Mucosa of stomach (tissue), 1 donor: ENCODE results near the gene SULT6B1.

ENCODE experiments used
- H3K27me3 ChIP-seq: one replicate; pipeline ENCODE4 v1.7.0; 2013; ENCODE audit warnings: mild to moderate bottlenecking, low read length; ENCODE audit not compliant: control insufficient read depth, insufficient read depth
- H3K36me3 ChIP-seq: one replicate; pipeline ENCODE4 v1.7.0; 2013; ENCODE audit warnings: low read length; ENCODE audit not compliant: control insufficient read depth, insufficient read depth
- H3K4me1 ChIP-seq: one replicate; pipeline ENCODE4 v1.7.0; 2013; ENCODE audit warnings: mild to moderate bottlenecking, low read length; ENCODE audit not compliant: control insufficient read depth, insufficient read depth
- H3K4me3 ChIP-seq: one replicate; pipeline ENCODE4 v1.7.0; 2013; ENCODE audit warnings: low read length
- H3K9ac ChIP-seq: one replicate; pipeline ENCODE4 v1.7.0; 2013; ENCODE audit warnings: mild to moderate bottlenecking, low read length, moderate library complexity
- H3K9me3 ChIP-seq: one replicate; pipeline ENCODE4 v1.7.0; 2013; ENCODE audit warnings: mild to moderate bottlenecking, low read length, moderate library complexity; ENCODE audit not compliant: control insufficient read depth
- donor health status: Pancreatic carcinoma.

The SULT6B1 gene

DNA sequence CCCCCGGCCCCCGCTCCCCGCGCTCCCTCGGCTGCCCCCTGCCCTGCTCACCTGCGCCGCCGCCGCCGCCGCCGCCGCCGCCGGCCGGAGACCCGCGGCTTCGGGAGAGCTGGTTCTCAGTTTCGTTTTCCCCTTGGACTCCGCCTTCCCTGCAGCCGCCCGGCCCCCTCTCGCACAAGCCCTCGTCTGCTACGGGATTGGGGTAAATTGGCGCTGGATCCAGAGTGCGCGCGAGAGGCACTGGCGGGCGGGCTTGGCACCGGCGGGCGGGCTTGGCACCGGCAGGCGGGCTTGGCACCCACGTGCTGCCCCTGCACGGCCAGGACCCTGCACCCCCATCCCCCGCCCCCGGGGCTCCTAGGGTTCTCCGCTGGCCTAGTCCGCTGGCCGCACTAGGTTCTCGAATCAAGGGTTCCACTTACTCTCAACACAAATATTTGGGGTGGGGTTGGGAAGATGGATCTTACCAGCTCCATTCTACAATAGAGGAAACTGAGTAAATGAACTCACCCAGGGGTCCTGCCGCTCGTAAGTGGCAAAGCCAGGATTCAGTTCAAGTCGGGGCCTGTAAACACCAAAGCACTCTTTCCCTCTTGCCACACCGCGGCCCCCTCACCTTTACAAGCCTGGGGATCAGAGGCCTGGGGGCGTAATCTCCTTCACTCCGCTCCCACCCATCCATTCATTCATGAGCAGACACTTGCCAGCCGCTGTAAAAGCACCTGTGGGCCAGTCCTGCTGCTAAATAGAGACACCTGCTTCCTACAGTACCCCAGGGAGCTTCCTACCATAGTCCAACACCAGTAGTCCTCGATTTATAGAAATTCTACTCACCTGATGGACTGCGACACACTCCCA, 31.4 kb downstream of the SULT6B1 start, which contains the start of gene EIF2AK2:
EIF2AK2 (minus strand) TSS at position 124 of the 858 bp plus-strand sequence. CDS start 9,174 bp downstream, outside the sequence.
- Histone ChIP-seq H3K27me3 (no peaks in the 10 kb centered on the region), H3K4me3 (peak within 1 kb of the TSS; percentile 88), H3K9me3 (no peaks in the 10 kb centered on the region), H3K36me3 (peaks cover 5% of the 10 kb centered on the region), H3K9ac (peak within 1 kb of the TSS; percentile 85), H3K4me1 (peaks cover 13% of the 10 kb centered on the region)

DNA sequence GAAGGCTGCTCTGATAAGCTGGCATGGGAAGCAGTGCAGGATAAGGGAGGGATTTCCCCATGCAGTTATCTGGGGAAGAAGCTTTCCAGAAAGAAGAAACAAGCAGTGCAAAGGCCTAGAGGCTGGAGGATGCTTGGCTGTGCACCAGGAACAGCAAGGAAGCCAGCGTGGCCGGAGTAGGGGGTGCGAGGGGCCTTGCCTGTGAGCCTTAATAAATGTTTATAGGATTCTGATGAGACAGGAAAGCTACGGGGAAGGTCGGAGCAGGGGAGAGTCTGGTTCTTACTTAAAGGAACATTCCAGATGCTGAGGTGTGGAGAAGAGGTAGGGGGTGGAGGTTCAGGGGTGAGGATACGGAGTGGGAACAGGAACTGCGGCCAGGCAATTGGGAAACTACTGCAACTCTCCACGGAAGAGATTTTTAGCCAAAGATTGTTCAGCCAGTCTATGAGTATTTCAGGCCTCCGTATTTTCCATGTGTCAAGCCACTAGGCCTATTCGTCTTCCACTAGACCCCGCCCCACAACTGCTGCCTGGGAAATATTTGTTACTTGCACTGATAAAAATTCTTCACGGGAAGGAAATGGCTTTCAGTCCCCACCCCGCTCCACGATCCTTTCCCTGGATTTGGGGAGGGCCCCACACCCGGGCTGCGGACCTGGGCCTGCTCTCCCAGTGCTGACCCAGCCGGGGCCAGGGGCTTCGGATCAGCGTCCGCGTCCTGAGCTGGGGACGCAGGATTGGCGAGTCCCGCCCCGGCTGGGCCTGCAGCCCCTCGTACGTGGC, 32.2 kb downstream of the SULT6B1 start:
- Histone ChIP-seq H3K4me1 (peaks cover 13% of the 10 kb centered on the region), H3K36me3 (peaks cover 5% of the 10 kb centered on the region)

DNA sequence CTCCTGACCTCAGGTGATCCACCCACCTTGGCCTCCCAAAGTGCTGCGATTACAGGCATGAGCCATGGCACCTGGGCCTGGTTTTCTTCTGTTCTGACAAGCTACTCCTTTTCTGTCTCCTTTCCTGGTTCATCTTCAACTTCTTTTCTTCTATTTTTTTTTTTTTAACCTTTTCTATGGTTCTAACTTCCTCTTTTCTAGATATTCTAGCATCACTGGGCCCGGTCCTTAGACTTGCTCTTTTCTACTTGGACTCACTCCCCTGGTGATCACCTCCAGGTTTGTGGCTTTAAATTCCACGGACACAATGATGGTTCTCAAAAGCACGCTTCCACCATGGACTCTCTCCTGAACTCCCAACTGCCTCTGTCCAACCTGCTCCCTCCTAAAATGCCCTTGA, 33.7 kb downstream of the SULT6B1 start:
- H3K4me1 ChIP-seq: peaks cover 13% of the 10 kb centered on the region
- no peak overlapping the region for H3K4me3 ChIP-seq

More for the DNA sequence above, 32.2 kb downstream of the SULT6B1 start:
- Histone ChIP-seq H3K9me3 (no peaks in the 10 kb centered on the region), H3K9ac (peak overlapping the region; percentile 85), H3K27me3 (no peaks in the 10 kb centered on the region), H3K4me3 (peak overlapping the region; percentile 88)

DNA sequence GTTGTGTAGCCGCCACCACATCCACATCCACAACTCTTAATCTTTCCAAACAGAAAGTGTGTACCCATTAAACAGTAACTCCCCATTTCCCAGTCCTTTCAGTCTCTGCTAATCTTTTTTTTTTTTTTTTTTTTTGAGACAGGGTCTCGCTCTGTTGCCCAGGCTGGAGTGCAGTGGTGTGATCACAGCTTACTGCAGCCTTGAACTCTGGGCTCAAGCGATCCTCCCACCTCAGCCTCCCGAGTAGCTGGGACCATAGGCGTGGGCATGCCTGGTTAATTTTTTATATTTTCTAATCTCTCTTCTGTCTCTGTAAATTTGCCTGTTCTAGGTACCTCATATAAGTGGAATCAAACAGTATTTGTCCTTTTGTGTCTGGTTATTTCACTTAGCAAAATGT, 35.2 kb downstream of the SULT6B1 start:
- H3K9me3 ChIP-seq: no peaks in the 10 kb centered on the region
- no peaks in the 10 kb centered on the region for H3K27me3 ChIP-seq
- H3K4me3 ChIP-seq: no peak overlapping the region
- H3K4me1 ChIP-seq: peaks cover 13% of the 10 kb centered on the region
- H3K9ac ChIP-seq: no peak overlapping the region
- peaks cover 5% of the 10 kb centered on the region for H3K36me3 ChIP-seq

More for the DNA sequence above, 33.7 kb downstream of the SULT6B1 start:
- H3K9ac ChIP-seq: no peak overlapping the region
- H3K27me3 ChIP-seq: no peaks in the 10 kb centered on the region
- H3K36me3 ChIP-seq: peaks cover 5% of the 10 kb centered on the region
- H3K9me3 ChIP-seq: no peaks in the 10 kb centered on the region

DNA sequence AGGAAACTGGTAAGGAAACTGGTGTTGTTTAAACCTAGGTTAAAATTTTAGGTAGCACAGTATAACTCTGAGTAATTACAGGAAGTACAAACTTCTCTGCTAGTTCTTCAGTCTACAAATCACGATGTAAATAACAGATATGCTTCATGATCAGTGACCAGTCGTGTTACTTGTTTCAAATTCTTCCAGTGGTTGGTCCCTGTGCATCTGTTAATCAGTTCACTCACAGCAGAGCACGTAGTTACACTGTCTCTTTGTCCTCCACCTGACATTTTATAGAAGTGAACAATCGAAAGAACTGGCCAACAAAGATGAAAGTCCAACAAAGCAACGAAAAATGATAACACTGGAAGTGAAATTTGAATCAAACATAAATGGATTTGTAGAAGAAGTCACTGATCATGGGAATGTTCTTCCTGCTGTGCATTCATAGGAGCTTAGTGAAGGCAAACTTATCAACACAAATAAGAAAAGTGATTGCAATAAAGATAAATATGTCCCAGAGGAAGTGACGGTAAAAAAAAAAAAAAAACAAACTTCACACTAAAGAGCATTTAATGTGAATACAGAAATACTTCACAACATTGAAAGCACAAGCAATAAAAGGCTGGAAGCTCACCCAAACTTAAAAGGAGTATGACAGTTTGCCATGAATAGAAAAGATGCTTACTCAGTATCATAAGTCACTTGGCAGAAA, 38.7 kb downstream of the SULT6B1 start:
- Histone ChIP-seq H3K27me3 (no peaks in the 10 kb centered on the region), H3K9ac (no peak overlapping the region), H3K4me1 (no peaks in the 10 kb centered on the region), H3K4me3 (no peak overlapping the region), H3K36me3 (peaks cover 16% of the 10 kb centered on the region), H3K9me3 (no peaks in the 10 kb centered on the region)

DNA sequence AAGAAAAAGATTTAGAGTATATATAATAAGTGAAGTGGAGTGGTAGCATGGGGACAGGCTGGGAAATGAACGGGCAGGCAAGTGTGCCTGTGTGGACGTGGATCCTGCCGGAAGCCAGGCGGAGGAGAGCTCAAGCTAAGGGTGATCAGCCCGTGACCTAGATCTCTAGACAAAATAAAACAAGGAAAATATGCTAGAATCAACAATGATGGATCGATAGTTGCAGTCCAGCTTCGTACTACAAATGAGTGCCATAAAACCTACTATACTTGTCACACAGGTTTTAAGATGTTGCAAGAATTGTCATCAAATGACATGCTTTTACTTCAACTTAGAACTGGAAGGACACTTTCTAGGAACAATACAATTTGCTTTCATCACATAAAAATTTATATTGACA, 40.1 kb downstream of the SULT6B1 start:
- Histone ChIP-seq H3K9me3 (no peaks in the 10 kb centered on the region), H3K4me3 (no peak overlapping the region), H3K9ac (no peak overlapping the region), H3K27me3 (no peaks in the 10 kb centered on the region), H3K4me1 (no peaks in the 10 kb centered on the region), H3K36me3 (peaks cover 12% of the 10 kb centered on the region)

DNA sequence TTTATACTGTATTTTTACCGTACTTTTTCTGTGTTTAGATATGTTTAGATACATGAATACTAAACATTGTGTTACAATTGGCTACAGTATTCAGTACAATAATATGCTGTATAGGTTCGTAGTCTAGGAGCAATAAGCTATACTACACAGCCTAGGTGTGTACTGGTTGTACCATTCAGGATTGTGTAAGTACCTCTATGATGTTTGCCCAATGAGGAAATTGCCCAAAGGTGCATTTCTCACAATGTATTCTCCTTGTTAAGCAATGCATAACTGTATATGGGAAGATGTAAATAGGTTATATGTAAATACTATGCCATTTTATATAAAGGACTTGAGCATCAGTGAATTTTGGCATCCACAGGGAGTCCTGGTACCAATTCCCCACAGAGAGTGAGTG, 42.4 kb downstream of the SULT6B1 start:
- H3K4me3 ChIP-seq: no peak overlapping the region
- H3K4me1 ChIP-seq: no peaks in the 10 kb centered on the region
- no peaks in the 10 kb centered on the region for H3K27me3 ChIP-seq
- H3K9ac ChIP-seq: no peak overlapping the region
- H3K9me3 ChIP-seq: no peaks in the 10 kb centered on the region
- peaks cover 10% of the 10 kb centered on the region for H3K36me3 ChIP-seq

DNA sequence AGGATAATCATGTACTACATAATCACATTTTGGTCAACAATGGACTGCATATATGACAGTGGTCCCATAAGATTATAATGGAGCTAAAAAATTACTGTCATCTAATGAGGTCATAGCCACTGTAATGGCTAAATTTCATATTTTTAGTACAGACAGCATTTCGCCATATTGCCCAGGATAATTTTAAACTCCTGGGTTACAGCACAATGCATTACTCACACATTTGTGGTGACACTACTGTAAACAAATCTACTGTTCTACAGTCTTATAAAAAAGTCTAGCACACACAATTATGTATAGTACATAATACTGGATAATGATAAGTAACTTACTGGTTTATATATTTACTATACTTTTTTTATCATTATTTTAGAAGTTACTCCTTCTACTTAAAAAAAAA, 44.5 kb downstream of the SULT6B1 start:
- Histone ChIP-seq H3K4me1 (no peaks in the 10 kb centered on the region), H3K9ac (no peak overlapping the region), H3K4me3 (no peak overlapping the region), H3K27me3 (no peaks in the 10 kb centered on the region), H3K36me3 (peaks cover 10% of the 10 kb centered on the region), H3K9me3 (no peaks in the 10 kb centered on the region)

DNA sequence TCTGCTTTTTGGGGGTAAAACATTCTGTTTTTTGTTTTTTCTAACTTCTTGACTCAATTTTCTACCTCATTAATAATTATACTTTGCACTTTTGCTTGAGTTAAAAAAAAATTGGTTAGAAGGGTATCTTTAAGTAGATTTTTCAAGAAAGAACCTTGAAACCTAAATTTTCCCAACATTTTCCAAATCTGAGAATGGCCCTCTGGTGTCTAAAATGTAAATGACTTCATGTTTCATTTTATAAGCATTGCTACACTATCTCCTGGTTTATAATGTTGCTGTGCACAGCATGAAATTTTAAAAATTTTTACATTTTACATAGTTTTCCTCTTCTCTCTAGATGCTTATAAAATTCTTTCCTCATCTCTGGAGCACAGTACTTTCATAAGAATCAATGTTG, 45.9 kb downstream of the SULT6B1 start:
- Histone ChIP-seq H3K4me3 (no peak overlapping the region), H3K9ac (no peak overlapping the region), H3K27me3 (no peaks in the 10 kb centered on the region), H3K4me1 (no peaks in the 10 kb centered on the region), H3K9me3 (no peaks in the 10 kb centered on the region), H3K36me3 (peaks cover 10% of the 10 kb centered on the region)

DNA sequence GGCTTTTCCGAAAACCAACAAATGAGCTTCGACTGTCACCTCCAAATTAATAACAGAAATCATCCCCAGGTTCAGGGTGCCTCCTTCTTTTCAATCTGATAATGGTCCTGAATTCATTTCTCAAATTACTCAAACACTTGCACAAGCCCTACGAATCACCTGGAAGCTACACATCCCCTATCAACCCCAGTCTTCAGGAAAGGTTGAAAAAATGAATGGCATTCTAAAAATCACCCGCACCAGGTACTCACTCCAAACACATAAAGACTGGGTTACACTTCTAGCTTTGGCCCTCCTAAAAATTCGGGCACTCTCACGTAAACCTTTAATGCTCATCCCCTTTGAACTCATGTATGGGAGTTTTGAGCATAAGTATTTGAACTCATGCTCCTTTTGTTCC, 55.6 kb downstream of the SULT6B1 start:
- no peak overlapping the region for H3K9ac ChIP-seq
- no peak overlapping the region for H3K4me3 ChIP-seq
- H3K9me3 ChIP-seq: no peaks in the 10 kb centered on the region
- H3K36me3 ChIP-seq: peaks cover 10% of the 10 kb centered on the region
- H3K27me3 ChIP-seq: no peaks in the 10 kb centered on the region
- H3K4me1 ChIP-seq: no peaks in the 10 kb centered on the region

DNA sequence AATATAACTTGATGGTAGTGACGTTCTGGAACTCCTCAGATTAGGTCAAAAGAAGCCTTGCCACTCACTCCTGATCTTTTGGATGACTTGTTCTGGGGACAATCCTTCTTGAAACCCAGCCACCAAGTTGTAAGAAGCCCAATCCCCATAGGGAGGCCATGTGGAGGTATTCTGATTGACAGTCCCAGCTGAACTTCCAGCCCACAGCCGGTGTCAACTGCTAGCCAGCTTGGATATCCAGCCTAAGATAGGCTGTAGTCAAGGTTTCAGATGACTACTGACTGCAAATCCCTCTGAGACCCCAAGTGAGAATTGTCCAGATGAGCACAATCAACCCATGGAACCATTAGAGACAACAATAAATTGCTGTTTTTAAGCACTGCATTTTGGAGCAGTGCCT, 63.1 kb downstream of the SULT6B1 start:
- no peaks in the 10 kb centered on the region for H3K9me3 ChIP-seq
- H3K4me3 ChIP-seq: no peak overlapping the region
- no peak overlapping the region for H3K9ac ChIP-seq
- no peaks in the 10 kb centered on the region for H3K27me3 ChIP-seq
- no peaks in the 10 kb centered on the region for H3K36me3 ChIP-seq
- H3K4me1 ChIP-seq: no peaks in the 10 kb centered on the region

DNA sequence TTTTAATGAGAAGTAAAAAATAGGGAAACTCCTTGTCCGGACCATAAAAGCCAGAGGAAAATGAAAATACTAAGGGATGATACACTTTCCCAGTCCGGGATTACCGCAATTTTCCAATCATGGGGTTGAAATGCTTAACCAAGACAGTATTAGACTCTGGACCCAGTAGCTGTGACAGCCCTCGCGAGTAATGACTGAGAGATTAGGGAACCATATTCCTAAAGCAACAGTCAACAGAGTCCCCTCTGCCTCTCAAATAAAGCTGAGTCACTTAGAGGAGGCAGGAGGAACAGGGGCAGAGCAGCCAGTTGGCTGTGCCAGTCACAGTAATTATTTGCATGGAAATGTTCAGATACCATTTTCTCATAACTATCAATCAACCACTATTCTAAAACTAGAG, 69.3 kb downstream of the SULT6B1 start:
- no peak overlapping the region for H3K9ac ChIP-seq
- peaks cover 5% of the 10 kb centered on the region for H3K36me3 ChIP-seq
- H3K4me3 ChIP-seq: no peak overlapping the region
- no peaks in the 10 kb centered on the region for H3K4me1 ChIP-seq
- H3K9me3 ChIP-seq: no peaks in the 10 kb centered on the region
- H3K27me3 ChIP-seq: no peaks in the 10 kb centered on the region
